Gastroesophageal sphincter (tissue), 3 donors: ENCODE measurements around the gene MXRA7.

Source experiments
- EP300 ChIP-seq: sonication (generic); formaldehyde crosslinking; IDR thresholded peaks from one replicate; pipeline ENCODE4 v1.6.1; 2017; ENCODE audit warnings: antibody characterized with exemption, mild to moderate bottlenecking
- POLR2A ChIP-seq, 2 donors: fragments of 450-650 bp; IDR thresholded peaks; one replicate each; pipeline ENCODE4 v1.6.1; 2017; ENCODE audit warnings: antibody characterized with exemption in 2 of 2, mild to moderate bottlenecking in 2 of 2, moderate library complexity in 1 of 2
- TF ChIP-seq, protein P1 (sequence below), 4 experiments: fragments of 200-600 bp in 2 of 4; fragments of 450-650 bp in 2 of 4; sonication (generic) in 1 of 4; IDR thresholded peaks; one replicate each; pipeline ENCODE4 v1.5.1; 2017 to 2019; ENCODE audit warnings: antibody characterized with exemption in 4 of 4, mild to moderate bottlenecking in 2 of 4, moderate library complexity in 2 of 4

DNA sequence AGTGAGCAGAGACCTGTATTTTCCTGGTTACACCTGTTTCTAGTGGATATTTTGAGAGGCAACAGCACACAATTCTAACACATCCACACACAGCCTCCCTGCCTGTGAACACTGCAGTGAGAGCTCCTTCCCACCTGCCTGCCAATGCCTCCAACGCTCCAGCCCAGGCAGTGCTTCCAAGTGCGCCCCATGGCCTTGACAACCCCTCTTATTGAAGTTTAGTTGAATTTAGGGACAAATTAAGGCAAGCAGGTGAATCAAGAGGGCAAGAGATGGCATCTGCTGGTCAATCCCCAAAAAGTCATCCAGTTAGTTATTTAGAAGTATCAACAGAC is 4.7 kb upstream of the MXRA7 start:
- TF ChIP-seq, protein P1, sequence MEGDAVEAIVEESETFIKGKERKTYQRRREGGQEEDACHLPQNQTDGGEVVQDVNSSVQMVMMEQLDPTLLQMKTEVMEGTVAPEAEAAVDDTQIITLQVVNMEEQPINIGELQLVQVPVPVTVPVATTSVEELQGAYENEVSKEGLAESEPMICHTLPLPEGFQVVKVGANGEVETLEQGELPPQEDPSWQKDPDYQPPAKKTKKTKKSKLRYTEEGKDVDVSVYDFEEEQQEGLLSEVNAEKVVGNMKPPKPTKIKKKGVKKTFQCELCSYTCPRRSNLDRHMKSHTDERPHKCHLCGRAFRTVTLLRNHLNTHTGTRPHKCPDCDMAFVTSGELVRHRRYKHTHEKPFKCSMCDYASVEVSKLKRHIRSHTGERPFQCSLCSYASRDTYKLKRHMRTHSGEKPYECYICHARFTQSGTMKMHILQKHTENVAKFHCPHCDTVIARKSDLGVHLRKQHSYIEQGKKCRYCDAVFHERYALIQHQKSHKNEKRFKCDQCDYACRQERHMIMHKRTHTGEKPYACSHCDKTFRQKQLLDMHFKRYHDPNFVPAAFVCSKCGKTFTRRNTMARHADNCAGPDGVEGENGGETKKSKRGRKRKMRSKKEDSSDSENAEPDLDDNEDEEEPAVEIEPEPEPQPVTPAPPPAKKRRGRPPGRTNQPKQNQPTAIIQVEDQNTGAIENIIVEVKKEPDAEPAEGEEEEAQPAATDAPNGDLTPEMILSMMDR (IDR thresholded peaks at IDR 0.05): no peak
- TF ChIP-seq POLR2A (IDR thresholded peaks at IDR 0.05) (no peak), EP300 (no peak)
